Effector memory CD4-positive, alpha-beta T cell (primary cell): ENCODE measurements around the gene MINPP1.

Experiments
- DNase-seq, 3 donors: peaks; one replicate each; pipeline ENCODE4 v3.0.0-alpha.2; 2020
- H3K27ac ChIP-seq: 2 replicates; pipeline ENCODE4 v1.7.0; 2013; ENCODE audit warnings: mild to moderate bottlenecking, low read length, moderate library complexity; ENCODE audit not compliant: insufficient read depth, poor library complexity, severe bottlenecking
- H3K27me3 ChIP-seq: replicated peaks from 2 replicates; pipeline ENCODE4 v1.7.0; 2013; ENCODE audit warnings: mild to moderate bottlenecking, low read length; ENCODE audit not compliant: insufficient read depth, control insufficient read depth, poor library complexity, severe bottlenecking
- H3K36me3 ChIP-seq: 2 replicates; pipeline ENCODE4 v1.7.0; 2013; ENCODE audit warnings: mild to moderate bottlenecking, low read length, moderate library complexity; ENCODE audit not compliant: control insufficient read depth, insufficient read depth
- H3K4me1 ChIP-seq: 2 replicates; pipeline ENCODE4 v1.7.0; 2013; ENCODE audit warnings: low read length, mild to moderate bottlenecking; ENCODE audit not compliant: control insufficient read depth, insufficient read depth, poor library complexity, severe bottlenecking
- H3K4me3 ChIP-seq: 2 replicates; pipeline ENCODE4 v1.7.0; 2013; ENCODE audit warnings: low read length, low read depth, mild to moderate bottlenecking; ENCODE audit not compliant: insufficient read depth, poor library complexity, severe bottlenecking
- H3K9me3 ChIP-seq: 2 replicates; pipeline ENCODE4 v1.7.0; 2013; ENCODE audit warnings: mild to moderate bottlenecking, low read length, moderate library complexity; ENCODE audit not compliant: control insufficient read depth

MINPP1 gene

GRCh38 chr10:87600581-87600980 is 95.9 kb downstream of the MINPP1 start:
- H3K36me3 ChIP-seq, result no peaks in the 10 kb centered on the region
- no peaks in the 10 kb centered on the region for H3K27me3 ChIP-seq
- no peaks in the 10 kb centered on the region for H3K4me1 ChIP-seq
- no peak overlapping the region for H3K27ac ChIP-seq
- DNase-seq, result no peak
- H3K4me3 ChIP-seq, result no peak overlapping the region
- no peaks in the 10 kb centered on the region for H3K9me3 ChIP-seq
